Natural killer cell (primary cell): ENCODE results near the gene UBR2. TPM values are rescaled to one million over a fixed set of nuclear protein-coding genes. Genes with fewer than 3 reads are reported as not detected.

Experiments
- ATAC-seq, 3 donors: fragments of 150-1000 bp in 2 of 3; fragments of 200-7000 bp in 1 of 3; cut with Tn5 transposase; 1 replicate in 1 of 3; 2 replicates in 2 of 3; pipeline ENCODE4 v1.10.0; 2021; ENCODE audit warnings: mild to moderate bottlenecking in 2 of 3, moderate library complexity in 2 of 3
- DNase-seq, 2 donors: peaks; one replicate each; pipeline versions ENCODE4 v3.0.0 to v3.0.0-alpha.2; 2013 to 2021; ENCODE audit warnings: mixed read lengths in 1 of 2
- H3K27ac ChIP-seq: one replicate; pipeline ENCODE4 v1.5.1; 2013; ENCODE audit warnings: mild to moderate bottlenecking, low read length
- H3K27me3 ChIP-seq: one replicate; pipeline ENCODE4 v1.6.1; 2013; ENCODE audit warnings: low read length; ENCODE audit not compliant: control insufficient read depth, insufficient read depth
- H3K36me3 ChIP-seq: one replicate; pipeline ENCODE4 v1.6.1; 2013; ENCODE audit warnings: low read length; ENCODE audit not compliant: control insufficient read depth, insufficient read depth
- H3K4me1 ChIP-seq: one replicate; pipeline ENCODE4 v1.6.1; 2013; ENCODE audit warnings: low read length; ENCODE audit not compliant: control insufficient read depth, insufficient read depth
- H3K4me3 ChIP-seq: one replicate; pipeline ENCODE4 v1.5.1; 2013; ENCODE audit warnings: low read length
- H3K9me3 ChIP-seq: one replicate; pipeline ENCODE4 v1.6.1; 2013; ENCODE audit warnings: low read length; ENCODE audit not compliant: control insufficient read depth, insufficient read depth
- H3K27ac Mint-ChIP-seq, 2 donors: one replicate each; pipeline ENCODE4 v1.8.0; 2022; ENCODE audit warnings: mild to moderate bottlenecking in 2 of 2, mixed read lengths in 2 of 2, moderate library complexity in 1 of 2
- H3K27me3 Mint-ChIP-seq, 2 donors: one replicate each; pipeline ENCODE4 v1.8.0; 2022; ENCODE audit warnings: low read depth in 2 of 2, mixed read lengths in 2 of 2
- H3K36me3 Mint-ChIP-seq: one replicate; pipeline ENCODE4 v1.8.0; 2022; ENCODE audit warnings: mixed read lengths
- H3K4me1 Mint-ChIP-seq, 2 donors: one replicate each; pipeline ENCODE4 v1.8.0; 2022; ENCODE audit warnings: mixed read lengths in 2 of 2
- H3K4me3 Mint-ChIP-seq: one replicate; pipeline ENCODE4 v1.8.0; 2022; ENCODE audit warnings: mild to moderate bottlenecking, moderate library complexity, mixed read lengths
- H3K9me3 Mint-ChIP-seq, 2 donors: one replicate each; pipeline ENCODE4 v1.8.0; 2022; ENCODE audit warnings: mixed read lengths in 2 of 2
- WGBS: methylation state at CpG from one replicate; pipeline ENCODE4 v1.1.7; 2013; ENCODE audit warnings: missing lambda C conversion rate; ENCODE audit not compliant: insufficient coverage; 5-methylcytosine and 5-hydroxymethylcytosine counted together
- intact Hi-C: fragments of 100-400 bp; cut with micrococcal nuclease; formaldehyde crosslinking; loops from one replicate; pipeline ENCODE4 v1.14.2; 2022
- total RNA-seq, 4 donors: library from RNA; stranded (reverse); fragments of 120-200 nt in 1 of 4; gene quantifications; one replicate each; pipeline versions ENCODE4 v1.2.3 to v1.2.4, GENCODE V29; 2013 to 2022
- TF ChIP-seq, protein P1 (sequence below): fragments of 200-600 bp; IDR thresholded peaks from one replicate; pipeline ENCODE4 v1.8.0; 2022; ENCODE audit warnings: antibody characterized with exemption

UBR2 gene
- total RNA-seq, 3 donors from 2014 or later (not counting 1 experiment from before 2014, with no cell fraction given), result 44.9 to 57.3 (median 53.2) TPM

DNA sequence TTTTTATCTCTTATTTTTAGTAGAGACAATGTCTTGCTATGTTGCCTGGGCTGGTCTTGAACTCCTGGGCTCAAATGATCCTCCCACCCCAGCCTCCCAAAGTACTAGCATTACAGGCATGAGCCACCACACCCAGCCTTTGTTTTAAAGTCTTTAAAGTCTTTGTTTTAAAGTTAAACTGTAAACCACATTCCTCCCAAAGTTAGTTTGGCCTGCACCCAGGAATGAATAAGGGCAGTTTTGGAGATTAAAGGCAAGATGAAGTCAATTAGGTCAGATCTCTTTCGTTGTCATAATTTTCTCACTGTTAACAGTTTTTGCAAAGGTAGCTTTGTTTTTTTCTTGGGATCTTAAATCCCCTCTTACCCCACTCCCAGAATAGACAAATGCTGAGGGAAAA lies 63.8 kb downstream of the UBR2 start:
- Histone ChIP-seq H3K9me3 (no peaks in the 10 kb centered on the region), H3K4me3 (no peak overlapping the region), H3K27me3 (no peaks in the 10 kb centered on the region), H3K4me1 (peaks cover 3% of the 10 kb centered on the region), H3K36me3 (peaks cover 32% of the 10 kb centered on the region), H3K27ac (no peak overlapping the region)
- DNase-seq (no peak), ATAC-seq (no peak)
- Mint-ChIP-seq H3K36me3 (no peaks in the 10 kb centered on the region), H3K9me3 (no peaks in the 10 kb centered on the region), H3K4me3 (no peak overlapping the region), H3K27ac (peak overlapping the region; percentile 41 to 91), H3K4me1 (peaks cover 14 to 24% of the 10 kb centered on the region in 2 donors), H3K27me3 (no peaks in the 10 kb centered on the region)
- TF ChIP-seq, protein P1, sequence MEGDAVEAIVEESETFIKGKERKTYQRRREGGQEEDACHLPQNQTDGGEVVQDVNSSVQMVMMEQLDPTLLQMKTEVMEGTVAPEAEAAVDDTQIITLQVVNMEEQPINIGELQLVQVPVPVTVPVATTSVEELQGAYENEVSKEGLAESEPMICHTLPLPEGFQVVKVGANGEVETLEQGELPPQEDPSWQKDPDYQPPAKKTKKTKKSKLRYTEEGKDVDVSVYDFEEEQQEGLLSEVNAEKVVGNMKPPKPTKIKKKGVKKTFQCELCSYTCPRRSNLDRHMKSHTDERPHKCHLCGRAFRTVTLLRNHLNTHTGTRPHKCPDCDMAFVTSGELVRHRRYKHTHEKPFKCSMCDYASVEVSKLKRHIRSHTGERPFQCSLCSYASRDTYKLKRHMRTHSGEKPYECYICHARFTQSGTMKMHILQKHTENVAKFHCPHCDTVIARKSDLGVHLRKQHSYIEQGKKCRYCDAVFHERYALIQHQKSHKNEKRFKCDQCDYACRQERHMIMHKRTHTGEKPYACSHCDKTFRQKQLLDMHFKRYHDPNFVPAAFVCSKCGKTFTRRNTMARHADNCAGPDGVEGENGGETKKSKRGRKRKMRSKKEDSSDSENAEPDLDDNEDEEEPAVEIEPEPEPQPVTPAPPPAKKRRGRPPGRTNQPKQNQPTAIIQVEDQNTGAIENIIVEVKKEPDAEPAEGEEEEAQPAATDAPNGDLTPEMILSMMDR, result no peak
- intact Hi-C loops, result no loop called here
- WGBS, result no CpG with 5 or more reads among the region's 1 CpG

DNA sequence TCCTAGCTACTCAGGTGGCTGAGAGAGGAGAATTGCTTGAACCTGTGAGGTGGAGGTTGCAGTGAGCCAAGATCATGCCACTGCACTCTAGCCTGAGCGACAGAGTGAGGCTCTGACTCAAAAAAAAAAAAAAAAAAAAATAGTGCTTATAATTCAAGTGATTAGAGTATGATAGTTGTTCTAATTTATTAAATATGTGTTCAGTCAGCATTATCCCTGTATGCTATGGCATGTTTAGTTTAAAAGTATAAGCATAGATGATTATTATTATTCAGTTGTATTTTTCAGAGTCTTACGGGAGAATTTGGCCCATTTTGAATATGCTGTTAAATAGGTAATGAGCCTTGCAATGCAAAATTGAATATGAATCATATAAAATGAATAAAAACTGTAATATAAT lies 64.8 kb downstream of the UBR2 start:
- ATAC-seq (no peak), DNase-seq (no peak)
- peaks cover 3% of the 10 kb centered on the region for H3K4me1 ChIP-seq
- Mint-ChIP-seq H3K9me3 (no peaks in the 10 kb centered on the region), H3K27me3 (no peaks in the 10 kb centered on the region), H3K27ac (peak overlapping the region in 1 of 2 donors; percentile 91), H3K36me3 (no peaks in the 10 kb centered on the region), H3K4me3 (no peak overlapping the region), H3K4me1 (peaks cover 14 to 24% of the 10 kb centered on the region in 2 donors)
- no peak overlapping the region for H3K27ac ChIP-seq
- TF ChIP-seq, protein P1, result no peak
- no peaks in the 10 kb centered on the region for H3K27me3 ChIP-seq
- H3K4me3 ChIP-seq, result no peak overlapping the region
- no peaks in the 10 kb centered on the region for H3K9me3 ChIP-seq
- WGBS, result 100% methylated on average over 1 of the region's 2 CpGs
- intact Hi-C loops, result no loop called here
- peaks cover 35% of the 10 kb centered on the region for H3K36me3 ChIP-seq

DNA sequence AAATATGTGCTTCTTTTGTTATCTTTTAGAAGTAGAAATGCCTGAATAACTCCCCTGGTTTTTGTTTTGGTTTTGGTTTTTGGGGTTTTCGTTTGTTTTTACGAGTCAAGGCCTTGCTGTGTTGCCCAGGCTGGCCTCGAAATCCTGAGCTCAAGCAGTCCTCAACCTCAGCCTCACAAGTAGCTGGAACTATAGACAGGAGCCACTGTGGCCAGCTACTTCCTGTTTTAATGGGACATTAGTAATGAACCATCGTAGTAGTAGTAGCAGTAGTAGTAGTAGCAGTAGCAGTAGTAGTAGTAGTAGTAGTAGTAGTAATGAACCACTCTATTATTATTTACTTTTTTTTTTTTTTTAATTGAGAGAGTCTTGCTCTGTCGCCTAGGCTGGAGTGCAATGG lies 66.0 kb downstream of the UBR2 start:
- no peaks in the 10 kb centered on the region for H3K36me3 Mint-ChIP-seq
- H3K9me3 ChIP-seq, result no peaks in the 10 kb centered on the region
- peak overlapping the region; percentile 91 to 93 for H3K27ac Mint-ChIP-seq
- peaks cover 5 to 17% of the 10 kb centered on the region in 2 donors for H3K4me1 Mint-ChIP-seq
- peak overlapping the region; percentile 23 for H3K27ac ChIP-seq
- ATAC-seq (peak; percentile 18 to 52 (median 48)), DNase-seq (peak in 1 of 2 donors; percentile 8)
- no peaks in the 10 kb centered on the region for H3K27me3 ChIP-seq
- H3K27me3 Mint-ChIP-seq, result no peaks in the 10 kb centered on the region
- 48% methylated on average over 4 of the region's 5 CpGs for WGBS
- no peak overlapping the region for H3K4me3 ChIP-seq
- intact Hi-C loops, result no loop called here
- TF ChIP-seq, protein P1, result no peak
- peaks cover 37% of the 10 kb centered on the region for H3K36me3 ChIP-seq
- peaks cover 3% of the 10 kb centered on the region for H3K4me1 ChIP-seq
- no peak overlapping the region for H3K4me3 Mint-ChIP-seq
- H3K9me3 Mint-ChIP-seq, result no peaks in the 10 kb centered on the region

DNA sequence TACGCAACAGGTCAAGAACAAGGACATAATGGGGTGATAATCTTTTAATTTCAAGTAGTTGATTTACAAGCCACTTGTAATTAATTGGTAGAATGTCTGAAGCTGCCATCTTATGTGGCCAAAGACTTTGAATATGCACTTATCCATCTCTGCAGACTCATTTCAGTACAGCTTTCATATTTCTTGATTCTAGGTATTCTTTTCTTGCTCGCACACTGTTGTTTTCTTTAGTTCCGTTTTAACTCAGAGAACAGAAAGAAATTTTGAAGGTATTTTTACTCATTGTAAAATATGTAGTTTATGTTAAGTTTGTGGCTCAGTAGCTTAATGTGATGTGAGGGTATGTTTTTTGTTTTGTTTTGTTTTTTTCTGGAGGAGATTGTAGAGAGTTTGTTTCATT lies 73.9 kb downstream of the UBR2 start:
- Histone ChIP-seq H3K4me3 (no peak overlapping the region), H3K27ac (no peak overlapping the region), H3K36me3 (peaks cover 81% of the 10 kb centered on the region), H3K27me3 (no peaks in the 10 kb centered on the region), H3K4me1 (no peaks in the 10 kb centered on the region), H3K9me3 (no peaks in the 10 kb centered on the region)
- H3K4me3 Mint-ChIP-seq, result no peak overlapping the region
- peak overlapping the region; percentile 26 to 35 for H3K27ac Mint-ChIP-seq
- H3K27me3 Mint-ChIP-seq, result no peaks in the 10 kb centered on the region
- DNase-seq (no peak), ATAC-seq (no peak)
- 86% methylated on average over 2 of the region's 3 CpGs for WGBS
- TF ChIP-seq, protein P1, result no peak
- H3K36me3 Mint-ChIP-seq, result peaks cover 39% of the 10 kb centered on the region
- H3K4me1 Mint-ChIP-seq, result peaks cover 0 to 4% of the 10 kb centered on the region in 2 donors
- H3K9me3 Mint-ChIP-seq, result no peaks in the 10 kb centered on the region
- intact Hi-C loops, result no loop called here
